HepG2 (cell line): ENCODE results near the gene TGM6. TPM values are rescaled to one million over a fixed set of nuclear protein-coding genes. Genes with fewer than 3 reads are reported as not detected.

Source experiments
- CREB3 ChIP-seq: sonication (generic); formaldehyde crosslinking; IDR thresholded peaks from 2 replicates; pipeline ENCODE4 v1.5.0; 2020; ENCODE audit warnings: missing genetic modification reagents
- FOXM1 ChIP-seq: sonication (generic); formaldehyde crosslinking; IDR thresholded peaks from 2 replicates; pipeline ENCODE4 v1.5.0; 2020; ENCODE audit warnings: missing genetic modification reagents
- FOXO4 ChIP-seq: sonication (generic); formaldehyde crosslinking; conservative IDR thresholded peaks from 2 replicates; pipeline ENCODE4 v1.8.1; 2023; ENCODE audit warnings: missing genetic modification reagents
- GTF2F1 ChIP-seq: fragments of 150-350 bp; IDR thresholded peaks from 2 replicates; pipeline ENCODE4 v1.6.1; 2014; ENCODE audit warnings: low read length
- HIC2 ChIP-seq: sonication (generic); formaldehyde crosslinking; IDR thresholded peaks from 2 replicates; pipeline ENCODE4 v1.9.0; 2022; ENCODE audit warnings: low read depth, missing genetic modification reagents
- HMG20A ChIP-seq: IDR thresholded peaks from 2 replicates; pipeline ENCODE4 v1.6.1; 2016; ENCODE audit warnings: borderline replicate concordance
- HNF4A ChIP-seq: sonication (generic); formaldehyde crosslinking; IDR thresholded peaks from 2 replicates; pipeline ENCODE4 v1.4.0; 2020; ENCODE audit warnings: missing genetic modification reagents
- ISX ChIP-seq: sonication (generic); formaldehyde crosslinking; conservative IDR thresholded peaks from 2 replicates; pipeline ENCODE4 v1.5.0; 2020; ENCODE audit warnings: missing genetic modification reagents
- KDM5A ChIP-seq: fragments of 200-600 bp; sonication (generic); IDR thresholded peaks from 2 replicates; pipeline ENCODE4 v1.7.0; 2018; ENCODE audit warnings: antibody characterized with exemption, mild to moderate bottlenecking, low read length, borderline replicate concordance
- KDM5B ChIP-seq: sonication (generic); formaldehyde crosslinking; IDR thresholded peaks from 2 replicates; pipeline ENCODE4 v1.4.0; 2020; ENCODE audit warnings: missing genetic modification reagents, mild to moderate bottlenecking, borderline replicate concordance
- MBD4 ChIP-seq: IDR thresholded peaks from 2 replicates; pipeline ENCODE4 v1.6.1; 2012; ENCODE audit warnings: low read length, inconsistent platforms, borderline replicate concordance
- MLX ChIP-seq: IDR thresholded peaks from 2 replicates; pipeline ENCODE4 v1.6.1; 2016
- PAF1 ChIP-seq: IDR thresholded peaks from 2 replicates; pipeline ENCODE4 v1.6.1; 2016; ENCODE audit warnings: missing genetic modification reagents, missing compliant biosample characterization
- PCBP2 ChIP-seq: fragments of 200-400 bp; formaldehyde crosslinking; optimal IDR thresholded peaks from 2 replicates; pipeline ENCODE3; 2018; ENCODE audit warnings: low read length, low read depth; ENCODE audit not compliant: poor library complexity, severe bottlenecking
- POLR2AphosphoS5 ChIP-seq: IDR thresholded peaks from 2 replicates; pipeline ENCODE4 v1.6.1; 2012; ENCODE audit warnings: low read depth, low read length
- POLR2G ChIP-seq: fragments of 200-400 bp; formaldehyde crosslinking; IDR thresholded peaks from 2 replicates; pipeline ENCODE4 v1.6.1; 2018; ENCODE audit warnings: mild to moderate bottlenecking, low read depth, low read length, moderate library complexity
- RARA ChIP-seq: IDR thresholded peaks from 2 replicates; pipeline ENCODE4 v1.6.1; 2016; ENCODE audit warnings: missing genetic modification reagents, missing compliant biosample characterization
- SMAD1 ChIP-seq: sonication (generic); formaldehyde crosslinking; IDR thresholded peaks from 2 replicates; pipeline ENCODE4 v1.4.0; 2020; ENCODE audit warnings: missing genetic modification reagents, low read depth, mild to moderate bottlenecking, borderline replicate concordance
- SOX6 ChIP-seq, 2 experiments: fragments of 450-650 bp in 1 of 2; sonication (generic) in 1 of 2; formaldehyde crosslinking in 1 of 2; IDR thresholded peaks; 2 replicates each; pipeline versions ENCODE4 v1.4.0 to v1.6.1; 2017 to 2020; ENCODE audit warnings: antibody characterized with exemption in 1 of 2, mild to moderate bottlenecking in 1 of 2, missing genetic modification reagents in 1 of 2
- TEAD2 ChIP-seq: sonication (generic); formaldehyde crosslinking; IDR thresholded peaks from 2 replicates; pipeline ENCODE4 v1.9.0; 2021; ENCODE audit warnings: missing genetic modification reagents
- ZBTB14 ChIP-seq: sonication (generic); formaldehyde crosslinking; IDR thresholded peaks from 2 replicates; pipeline ENCODE4 v1.4.0; 2020; ENCODE audit warnings: missing genetic modification reagents
- ZNF232 ChIP-seq: sonication (generic); formaldehyde crosslinking; IDR thresholded peaks from 2 replicates; pipeline ENCODE4 v1.4.0; 2020; ENCODE audit warnings: missing genetic modification reagents, borderline replicate concordance
- ZNF549 ChIP-seq: sonication (generic); formaldehyde crosslinking; IDR thresholded peaks from 2 replicates; pipeline ENCODE4 v1.5.0; 2020; ENCODE audit warnings: missing genetic modification reagents
- ZNF589 ChIP-seq: sonication (generic); formaldehyde crosslinking; conservative IDR thresholded peaks from 2 replicates; pipeline ENCODE4 v1.8.0; 2022; ENCODE audit warnings: mild to moderate bottlenecking, moderate library complexity, missing genetic modification reagents
- polyA plus RNA-seq, 8 experiments: library from polyadenylated mRNA; depleted of rRNA in 3 of 8; stranded (reverse) in 7 of 8; unstranded in 1 of 8; fragments of >200 nt; fragmentation: Illumina TruSeq in 4 of 8; extraction: Trizol in 4 of 8; gene quantifications; 2 replicates each; pipeline versions ENCODE4 v1.2.1 to v1.2.3, GENCODE V29; 2011 to 2016; ENCODE audit warnings: low read depth in 4 of 8, missing spikeins in 1 of 8, mixed read lengths in 1 of 8; ENCODE audit not compliant: insufficient read depth in 1 of 8
- total RNA-seq, 5 experiments: library from RNA; depleted of rRNA; stranded (reverse); fragments of >200 nt; fragmentation: Illumina TruSeq; extraction: Trizol; gene quantifications; 2 replicates each; pipeline ENCODE4 v1.2.3, GENCODE V29; 2016; ENCODE audit warnings: low read depth in 1 of 5

TGM6 gene
- total and polyA plus RNA-seq, 2 of the 13 experiments (the other 11 are each of a cell fraction or from before 2014, with no cell fraction given): not detected

- TF ChIP-seq PAF1 (CRISPR knock-in tag) (no peak), MLX (CRISPR knock-in tag) (no peak), ZBTB14 (CRISPR knock-in tag) (no peak), KDM5B (CRISPR knock-in tag) (no peak), ISX (CRISPR knock-in tag) (no peak), HMG20A (CRISPR knock-in tag) (no peak), HIC2 (CRISPR knock-in tag) (no peak), SOX6 (IDR thresholded peaks at IDR 0.05) (no peak), SOX6 (CRISPR knock-in tag; IDR thresholded peaks at IDR 0.05) (no peak), ZNF232 (CRISPR knock-in tag) (no peak), TEAD2 (no peak), FOXM1 (CRISPR knock-in tag) (no peak), POLR2G (peak; percentile 41; the same call in 1 of the 2 replicates), SMAD1 (CRISPR knock-in tag) (no peak), MBD4 (no peak), ZNF549 (CRISPR knock-in tag) (no peak), HNF4A (peak; percentile 21; the same call in 1 of the 2 replicates), GTF2F1 (no peak), CREB3 (no peak), KDM5A (no peak), ZNF589 (CRISPR knock-in tag) (0 out of 2 replicates have a peak, but pooled peaks have one; percentile 20), RARA (CRISPR knock-in tag) (no peak), POLR2AphosphoS5 (peak; percentile 32), PCBP2 (no peak), FOXO4 (CRISPR knock-in tag) (no peak)
Observed at GRCh38 chr20:2463616-2464365, 83.1 kb downstream of the TGM6 start (continued).
